NCI-H1105 (cell line): ENCODE measurements around the gene NOS3.

Experiments used
- DNase-seq: peaks from one replicate; lab custom pipeline; 2025; lab: John Stamatoyannopoulos, UW

The NOS3 gene

DNA sequence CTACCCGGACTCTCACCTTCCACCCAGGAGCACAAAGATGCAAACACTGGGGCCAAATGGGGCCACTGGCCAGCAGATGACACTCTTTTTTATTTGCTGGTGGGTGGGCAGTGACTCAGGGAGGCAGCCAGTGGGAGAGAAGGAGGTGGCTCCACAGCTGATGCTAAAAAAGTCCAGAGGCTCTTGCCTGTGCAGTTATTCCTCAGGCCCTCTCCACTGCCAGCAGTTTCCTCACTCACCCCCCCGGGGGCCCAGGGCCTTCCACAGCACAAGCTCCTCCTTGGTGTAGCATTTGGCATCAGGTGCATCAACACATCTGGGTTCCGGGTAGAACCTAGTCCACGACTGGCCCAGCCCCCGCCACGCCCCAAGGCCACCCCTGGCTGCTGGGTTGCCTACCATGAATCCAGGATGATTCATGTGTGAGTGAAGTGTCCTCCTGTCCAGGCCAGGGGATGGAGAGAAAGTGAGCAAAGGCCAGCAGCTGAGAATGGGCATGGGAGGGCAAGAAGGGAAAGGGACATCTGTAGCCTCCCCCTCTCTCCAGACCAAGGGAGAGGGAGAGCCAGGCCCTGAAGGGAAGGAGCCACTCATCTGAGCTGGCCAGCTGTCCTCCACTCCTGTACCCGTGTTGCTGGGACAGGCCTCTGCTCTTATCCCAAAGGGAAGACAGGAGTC lies 11.0 kb upstream of the NOS3 start:
- DNase-seq: no peak

- DNase-seq: no peak
These were observed 10.2 kb upstream of the NOS3 start for GRCh38 chr7:150980663-150981062.

GRCh38 chr7:150981644-150982043 lies 9.2 kb upstream of the NOS3 start:
- no peak for DNase-seq

- no peak for DNase-seq
These were observed 8.5 kb upstream of the NOS3 start for GRCh38 chr7:150982351-150982750.

- no peak for DNase-seq
These were observed 6.9 kb upstream of the NOS3 start for GRCh38 chr7:150983893-150984368.

DNA sequence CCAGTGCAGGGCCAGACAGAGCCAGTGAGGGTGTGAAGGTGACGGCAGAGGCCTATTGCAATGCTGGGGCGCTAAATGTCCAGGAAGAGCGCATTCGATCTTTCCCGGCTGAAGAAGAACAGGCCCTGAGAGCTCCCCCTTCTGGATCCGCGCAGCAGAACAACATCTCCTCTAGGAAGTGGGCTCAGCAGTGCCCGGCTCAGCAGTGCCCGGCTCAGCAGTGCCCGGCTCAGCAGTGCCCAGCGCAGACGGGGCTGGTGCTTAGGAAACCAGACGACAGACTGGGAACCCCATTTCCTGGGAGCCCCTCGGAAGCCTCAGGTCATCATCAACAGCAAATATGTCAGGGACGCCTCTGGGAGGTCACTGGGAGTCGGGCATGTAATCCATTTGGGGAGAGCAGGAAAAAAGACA lies 4.7 kb upstream of the NOS3 start:
- DNase-seq: peak; percentile 52

DNA sequence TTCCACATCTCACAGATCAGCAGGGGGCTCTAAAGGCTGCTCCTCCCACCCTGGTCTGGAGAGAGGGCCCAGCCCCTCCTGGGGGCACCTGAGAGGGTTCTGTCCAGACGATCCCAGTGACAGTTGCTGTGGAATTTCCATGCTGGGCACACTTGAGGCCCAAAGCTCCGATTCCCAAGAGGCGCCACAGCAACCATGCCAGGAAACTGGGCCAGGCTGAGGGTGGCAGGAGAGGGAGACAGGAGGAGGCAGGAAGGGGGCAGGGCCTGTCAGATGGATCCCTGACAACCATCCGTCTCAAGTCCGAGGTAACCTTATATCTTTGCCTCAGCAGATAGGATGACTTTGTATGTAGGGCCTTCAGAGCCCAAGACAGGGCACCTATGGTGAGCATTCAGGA lies 4.3 kb upstream of the NOS3 start:
- no peak for DNase-seq

DNA sequence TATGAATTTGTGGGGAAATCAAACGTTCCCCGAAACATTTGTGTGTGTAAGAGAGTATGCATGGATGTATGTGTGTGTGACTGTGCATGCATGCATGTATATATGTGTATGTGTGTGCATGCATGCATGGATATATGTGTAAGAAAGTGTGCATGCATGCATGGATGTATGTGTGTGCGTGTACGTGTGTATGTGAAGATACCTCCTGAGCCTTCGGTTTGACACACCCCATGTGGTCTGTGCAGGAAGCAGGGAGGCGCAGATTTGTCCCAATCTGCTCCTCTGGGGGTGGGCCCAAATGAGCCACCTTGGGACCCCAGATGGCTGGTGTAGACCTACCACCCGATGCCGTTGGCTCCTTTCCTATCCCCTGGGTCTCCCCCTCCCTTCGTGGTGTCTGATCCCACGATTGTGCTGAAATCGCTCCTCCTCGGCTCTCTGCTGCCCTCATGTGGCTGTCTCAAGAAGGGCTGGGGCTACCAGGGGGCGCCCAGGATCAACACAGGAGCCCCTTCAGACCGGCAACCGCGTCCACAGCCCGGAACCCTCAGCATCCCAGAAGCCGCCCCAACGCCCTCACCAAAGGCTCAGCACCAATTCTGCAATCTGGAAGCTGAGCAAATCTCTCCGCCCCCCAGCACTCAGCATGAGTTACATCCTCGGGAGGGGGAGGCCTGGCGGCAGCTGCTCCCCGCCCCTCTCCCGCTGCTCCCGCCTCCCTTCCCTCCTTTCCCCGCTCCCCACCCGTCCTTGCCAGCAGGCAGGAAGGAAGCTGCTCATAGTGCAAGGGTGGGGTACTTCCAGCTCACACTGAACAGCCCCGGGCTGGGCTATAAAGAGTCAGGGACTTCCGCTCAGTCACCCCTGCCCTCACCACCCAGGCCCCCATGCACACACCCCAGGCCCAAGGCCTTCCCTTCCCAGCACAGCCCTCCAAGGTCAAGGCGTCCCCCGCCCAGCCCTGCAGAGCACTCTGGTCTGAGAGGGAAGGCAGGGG lies 2.3 kb upstream of the NOS3 start:
- DNase-seq: peak; percentile 73

GRCh38 chr7:150989456-150989855 lies 1.4 kb upstream of the NOS3 start:
- DNase-seq: no peak

DNA sequence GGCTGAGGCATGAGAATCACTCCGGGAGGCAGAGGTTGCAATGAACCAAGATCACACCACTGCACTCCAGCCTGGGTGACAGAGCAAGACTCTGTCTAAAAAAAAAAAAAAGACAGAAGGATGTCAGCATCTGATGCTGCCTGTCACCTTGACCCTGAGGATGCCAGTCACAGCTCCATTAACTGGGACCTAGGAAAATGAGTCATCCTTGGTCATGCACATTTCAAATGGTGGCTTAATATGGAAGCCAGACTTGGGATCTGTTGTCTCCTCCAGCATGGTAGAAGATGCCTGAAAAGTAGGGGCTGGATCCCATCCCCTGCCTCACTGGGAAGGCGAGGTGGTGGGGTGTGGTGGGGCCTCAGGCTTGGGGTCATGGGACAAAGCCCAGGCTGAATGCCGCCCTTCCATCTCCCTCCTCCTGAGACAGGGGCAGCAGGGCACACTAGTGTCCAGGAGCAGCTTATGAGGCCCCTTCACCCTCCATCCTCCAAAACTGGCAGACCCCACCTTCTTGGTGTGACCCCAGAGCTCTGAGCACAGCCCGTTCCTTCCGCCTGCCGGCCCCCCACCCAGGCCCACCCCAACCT lies 1.3 kb downstream of the NOS3 start:
- DNase-seq: no peak

DNA sequence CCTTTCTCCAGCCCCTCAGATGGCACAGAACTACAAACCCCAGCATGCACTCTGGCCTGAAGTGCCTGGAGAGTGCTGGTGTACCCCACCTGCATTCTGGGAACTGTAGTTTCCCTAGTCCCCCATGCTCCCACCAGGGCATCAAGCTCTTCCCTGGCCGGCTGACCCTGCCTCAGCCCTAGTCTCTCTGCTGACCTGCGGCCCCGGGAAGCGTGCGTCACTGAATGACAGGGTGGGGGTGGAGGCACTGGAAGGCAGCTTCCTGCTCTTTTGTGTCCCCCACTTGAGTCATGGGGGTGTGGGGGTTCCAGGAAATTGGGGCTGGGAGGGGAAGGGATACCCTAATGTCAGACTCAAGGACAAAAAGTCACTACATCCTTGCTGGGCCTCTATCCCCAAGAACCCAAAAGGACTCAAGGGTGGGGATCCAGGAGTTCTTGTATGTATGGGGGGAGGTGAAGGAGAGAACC lies 2.1 kb downstream of the NOS3 start:
- no peak for DNase-seq

- no peak for DNase-seq
These were observed 2.7 kb downstream of the NOS3 start for GRCh38 chr7:150993511-150993910.

DNA sequence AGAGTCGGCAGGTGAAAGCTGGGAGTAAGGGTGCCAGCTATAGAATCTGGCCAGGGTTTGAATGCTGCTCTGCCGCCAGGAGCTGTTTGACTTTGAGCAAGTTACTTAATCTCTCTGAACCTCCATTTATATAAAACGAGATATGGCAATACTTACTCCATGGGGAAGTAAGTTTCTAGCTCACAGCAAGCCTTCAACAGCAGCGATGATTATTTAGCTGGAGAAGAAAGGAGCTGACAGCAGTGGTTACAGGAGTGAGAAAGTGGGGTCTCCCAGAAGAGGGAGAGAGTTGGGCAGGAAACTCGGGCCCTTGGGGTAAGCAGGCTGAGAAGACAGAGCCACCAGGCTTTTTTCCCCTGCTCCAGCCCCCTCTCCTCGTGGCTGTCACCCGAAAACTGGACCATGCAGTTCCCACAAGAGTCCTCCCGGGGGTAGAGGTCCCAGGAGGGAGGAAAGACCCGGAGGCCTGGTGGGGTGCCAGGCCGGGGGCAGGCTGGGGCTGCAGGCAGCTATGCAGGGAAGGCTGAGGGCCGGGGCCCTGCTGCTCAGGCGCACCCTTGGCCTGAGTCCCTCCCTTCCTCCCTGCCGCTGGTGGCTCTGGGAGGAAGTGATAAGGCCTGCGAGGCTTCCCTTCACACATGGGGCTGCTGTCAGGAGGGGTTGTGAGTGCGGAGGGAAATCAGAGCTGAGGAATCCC lies 3.5 kb downstream of the NOS3 start:
- DNase-seq: no peak

DNA sequence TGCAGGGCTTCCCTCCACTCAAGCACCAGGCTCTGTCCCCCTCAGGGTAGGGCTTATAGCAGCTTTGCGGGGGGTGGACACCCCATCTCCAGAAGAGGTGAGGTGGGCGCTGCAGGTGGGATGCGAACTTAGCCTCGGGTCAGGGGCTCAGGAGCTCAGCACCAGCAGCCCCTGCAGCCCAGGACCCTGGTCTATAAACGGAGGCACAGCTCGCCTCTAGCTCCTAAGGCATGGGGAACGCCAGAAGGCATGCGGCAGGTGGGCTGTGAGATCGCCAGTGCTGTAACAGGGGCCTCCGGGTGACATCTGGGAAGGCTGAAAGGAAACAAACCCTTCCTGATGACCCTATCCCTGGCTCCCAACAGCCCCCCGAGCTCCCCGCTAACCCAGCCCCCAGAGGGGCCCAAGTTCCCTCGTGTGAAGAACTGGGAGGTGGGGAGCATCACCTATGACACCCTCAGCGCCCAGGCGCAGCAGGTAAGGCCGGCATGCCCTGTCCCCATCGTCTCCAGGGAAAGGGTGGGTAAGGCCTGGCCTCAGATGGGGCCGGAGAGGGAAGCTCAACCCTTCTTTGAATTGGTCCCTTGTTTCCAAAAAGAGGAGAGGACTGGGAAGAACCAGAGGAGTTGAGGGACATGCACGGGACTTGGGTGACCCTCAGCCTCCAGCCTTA lies 4.2 kb downstream of the NOS3 start:
- no peak for DNase-seq

DNA sequence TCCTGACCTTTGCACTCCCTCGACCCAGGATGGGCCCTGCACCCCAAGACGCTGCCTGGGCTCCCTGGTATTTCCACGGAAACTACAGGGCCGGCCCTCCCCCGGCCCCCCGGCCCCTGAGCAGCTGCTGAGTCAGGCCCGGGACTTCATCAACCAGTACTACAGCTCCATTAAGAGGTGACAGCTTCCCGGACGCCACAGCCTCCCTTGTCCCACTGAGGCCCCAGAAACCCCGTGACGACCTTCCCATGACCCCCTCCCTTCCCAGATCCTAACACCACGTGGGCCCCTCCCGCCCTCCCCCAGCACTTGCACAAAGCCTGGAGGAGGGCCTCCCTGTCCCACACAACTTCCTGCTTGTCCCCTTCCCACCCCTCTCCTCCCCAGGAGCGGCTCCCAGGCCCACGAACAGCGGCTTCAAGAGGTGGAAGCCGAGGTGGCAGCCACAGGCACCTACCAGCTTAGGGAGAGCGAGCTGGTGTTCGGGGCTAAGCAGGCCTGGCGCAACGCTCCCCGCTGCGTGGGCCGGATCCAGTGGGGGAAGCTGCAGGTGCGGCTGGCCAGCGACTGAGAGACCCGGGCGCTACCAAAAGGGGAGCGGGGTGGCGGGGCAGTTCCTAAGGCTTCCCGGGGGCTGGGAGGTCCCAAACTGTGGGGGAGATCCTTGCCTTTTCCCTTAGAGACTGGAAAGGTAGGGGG lies 5.7 kb downstream of the NOS3 start:
- no peak for DNase-seq

DNA sequence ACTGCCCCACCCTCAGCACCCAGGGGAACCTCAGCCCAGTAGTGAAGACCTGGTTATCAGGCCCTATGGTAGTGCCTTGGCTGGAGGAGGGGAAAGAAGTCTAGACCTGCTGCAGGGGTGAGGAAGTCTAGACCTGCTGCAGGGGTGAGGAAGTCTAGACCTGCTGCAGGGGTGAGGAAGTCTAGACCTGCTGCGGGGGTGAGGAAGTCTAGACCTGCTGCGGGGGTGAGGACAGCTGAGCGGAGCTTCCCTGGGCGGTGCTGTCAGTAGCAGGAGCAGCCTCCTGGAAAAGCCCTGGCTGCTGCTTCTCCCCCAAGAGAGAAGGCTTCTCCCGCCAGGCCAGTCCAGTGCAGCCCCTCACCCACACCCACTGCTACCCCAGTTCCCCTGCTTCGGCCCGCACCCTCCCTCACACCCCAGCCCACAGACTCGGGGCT lies 6.3 kb downstream of the NOS3 start:
- DNase-seq: no peak

- DNase-seq: no peak
These were observed 7.0 kb downstream of the NOS3 start for GRCh38 chr7:150997817-150998216.

- no peak for DNase-seq
These were observed 7.5 kb downstream of the NOS3 start for GRCh38 chr7:150998341-150998740.

DNA sequence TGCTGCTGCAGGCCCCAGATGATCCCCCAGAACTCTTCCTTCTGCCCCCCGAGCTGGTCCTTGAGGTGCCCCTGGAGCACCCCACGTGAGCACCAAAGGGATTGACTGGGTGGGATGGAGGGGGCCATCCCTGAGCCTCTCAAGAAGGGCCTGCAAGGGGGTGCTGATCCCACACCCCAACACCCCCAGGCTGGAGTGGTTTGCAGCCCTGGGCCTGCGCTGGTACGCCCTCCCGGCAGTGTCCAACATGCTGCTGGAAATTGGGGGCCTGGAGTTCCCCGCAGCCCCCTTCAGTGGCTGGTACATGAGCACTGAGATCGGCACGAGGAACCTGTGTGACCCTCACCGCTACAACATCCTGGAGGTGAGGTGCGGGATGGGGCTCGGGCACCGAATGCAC lies 8.2 kb downstream of the NOS3 start:
- DNase-seq: no peak

DNA sequence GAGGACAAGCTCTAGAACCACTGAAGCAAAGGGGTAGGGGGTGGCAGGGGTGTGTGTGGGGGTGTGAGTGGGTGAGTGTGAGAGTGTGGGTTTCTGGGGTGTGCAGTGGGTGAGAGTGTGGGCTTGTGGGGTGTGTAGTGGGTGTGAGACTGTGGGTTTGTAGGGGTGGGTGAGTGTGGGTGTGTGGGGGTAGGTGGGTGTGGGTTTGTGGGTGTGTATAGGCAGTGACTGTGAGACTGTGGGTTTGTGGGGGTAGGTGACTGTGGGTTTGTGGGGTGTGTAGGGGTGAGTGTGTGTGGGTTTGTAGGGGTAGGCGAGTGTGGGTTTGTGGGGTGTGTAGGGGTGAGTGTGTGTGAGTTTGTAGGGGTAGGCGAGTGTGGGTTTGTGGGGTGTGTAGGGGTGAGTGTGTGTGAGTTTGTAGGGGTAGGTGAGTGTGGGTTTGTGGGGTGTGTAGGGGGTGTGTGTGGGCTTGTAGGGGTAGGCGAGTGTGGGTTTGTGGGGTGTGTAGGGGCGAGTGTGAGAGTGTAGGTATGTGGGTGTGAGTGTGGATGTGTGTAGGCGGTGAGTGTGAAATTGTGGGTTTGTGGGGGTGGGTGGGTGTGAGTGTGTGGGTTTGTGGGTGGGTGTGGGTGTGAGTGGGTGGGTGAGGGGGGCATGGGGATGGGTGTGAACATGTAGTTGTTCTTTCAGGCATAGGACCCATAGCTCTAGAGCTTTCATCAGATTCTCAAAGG lies 8.8 kb downstream of the NOS3 start:
- DNase-seq: no peak
